Neutrophil (primary cell): ENCODE data around the gene PRKCH.

Experiments used
- H3K27ac ChIP-seq: fragments of 200-600 bp; sonication (generic); 2 replicates; pipeline ENCODE4 v1.5.1; 2016; ENCODE audit warnings: mild to moderate bottlenecking, moderate library complexity
- H3K27me3 ChIP-seq: fragments of 200-600 bp; sonication (generic); 2 replicates; pipeline ENCODE4 v1.6.0; 2016; ENCODE audit warnings: mild to moderate bottlenecking
- H3K36me3 ChIP-seq: fragments of 200-600 bp; sonication (generic); 2 replicates; pipeline ENCODE4 v1.5.1; 2017
- H3K4me1 ChIP-seq, 2 experiments: fragments of 200-600 bp in 1 of 2; sonication (generic) in 1 of 2; 1 replicate in 1 of 2; 2 replicates in 1 of 2; pipeline versions ENCODE4 v1.5.1 to v1.6.1; 2013 to 2016; ENCODE audit warnings: low read depth in 1 of 2, low read length in 1 of 2, mild to moderate bottlenecking in 1 of 2, moderate library complexity in 1 of 2; ENCODE audit not compliant: control insufficient read depth in 1 of 2, insufficient read depth in 1 of 2
- H3K4me3 ChIP-seq, 2 experiments: fragments of 200-600 bp in 1 of 2; sonication (generic) in 1 of 2; 1 replicate in 1 of 2; 2 replicates in 1 of 2; pipeline ENCODE4 v1.5.1; 2013 to 2016; ENCODE audit warnings: low read depth in 1 of 2, low read length in 1 of 2, mild to moderate bottlenecking in 1 of 2, moderate library complexity in 1 of 2
- H3K9me3 ChIP-seq: fragments of 200-600 bp; sonication (generic); 2 replicates; pipeline ENCODE4 v1.5.1; 2016
- CTCF ChIP-seq: fragments of 200-600 bp; sonication (generic); IDR thresholded peaks from 2 replicates; pipeline ENCODE4 v1.5.1; 2016; ENCODE audit warnings: antibody characterized with exemption

The PRKCH gene

GRCh38 chr14:61438036-61438435 is 116.7 kb downstream of the PRKCH start:
- no peak for TF ChIP-seq CTCF
- Histone ChIP-seq H3K27ac (no peak overlapping the region), H3K4me1 (peaks cover 6 to 15% of the 10 kb centered on the region in 2 experiments), H3K4me3 (no peak overlapping the region), H3K27me3 (no peaks in the 10 kb centered on the region), H3K36me3 (no peaks in the 10 kb centered on the region), H3K9me3 (no peaks in the 10 kb centered on the region)

- TF ChIP-seq CTCF: no peak
- H3K27ac ChIP-seq: no peak overlapping the region
- peaks cover 6 to 15% of the 10 kb centered on the region in 2 experiments for H3K4me1 ChIP-seq
- no peaks in the 10 kb centered on the region for H3K9me3 ChIP-seq
- no peak overlapping the region for H3K4me3 ChIP-seq
- H3K36me3 ChIP-seq: no peaks in the 10 kb centered on the region
- H3K27me3 ChIP-seq: no peaks in the 10 kb centered on the region
Measured at GRCh38 chr14:61438497-61438859, 117.1 kb downstream of the PRKCH start.

GRCh38 chr14:61438860-61439765 is 117.7 kb downstream of the PRKCH start:
- no peaks in the 10 kb centered on the region for H3K9me3 ChIP-seq
- H3K4me3 ChIP-seq: peak overlapping the region in 1 of 2 experiments; percentile 17
- peak overlapping the region; percentile 56 for H3K27ac ChIP-seq
- no peak for TF ChIP-seq CTCF
- H3K4me1 ChIP-seq: peaks cover 6 to 18% of the 10 kb centered on the region in 2 experiments
- no peaks in the 10 kb centered on the region for H3K36me3 ChIP-seq
- no peaks in the 10 kb centered on the region for H3K27me3 ChIP-seq

GRCh38 chr14:61439779-61440418 is 118.5 kb downstream of the PRKCH start:
- TF ChIP-seq CTCF: no peak
- Histone ChIP-seq H3K36me3 (no peaks in the 10 kb centered on the region), H3K4me3 (peak overlapping the region in 1 of 2 experiments; percentile 17), H3K9me3 (no peaks in the 10 kb centered on the region), H3K27ac (peak overlapping the region; percentile 56), H3K27me3 (no peaks in the 10 kb centered on the region), H3K4me1 (peaks cover 6 to 22% of the 10 kb centered on the region in 2 experiments)

GRCh38 chr14:61443481-61443880 is 122.1 kb downstream of the PRKCH start:
- no peak overlapping the region for H3K4me3 ChIP-seq
- no peak overlapping the region for H3K27ac ChIP-seq
- no peaks in the 10 kb centered on the region for H3K27me3 ChIP-seq
- no peaks in the 10 kb centered on the region for H3K36me3 ChIP-seq
- H3K4me1 ChIP-seq: peaks cover 6 to 22% of the 10 kb centered on the region in 2 experiments
- no peaks in the 10 kb centered on the region for H3K9me3 ChIP-seq
- no peak for TF ChIP-seq CTCF
